ENCODE results near the gene RINT1. TPM values are rescaled to one million over a fixed set of nuclear protein-coding genes. Genes with fewer than 3 reads are reported as not detected.

Gene RINT1
- total and polyA plus RNA-seq, 2 experiments from 2014 or later: 8.2 to 10.7 TPM

DNA sequence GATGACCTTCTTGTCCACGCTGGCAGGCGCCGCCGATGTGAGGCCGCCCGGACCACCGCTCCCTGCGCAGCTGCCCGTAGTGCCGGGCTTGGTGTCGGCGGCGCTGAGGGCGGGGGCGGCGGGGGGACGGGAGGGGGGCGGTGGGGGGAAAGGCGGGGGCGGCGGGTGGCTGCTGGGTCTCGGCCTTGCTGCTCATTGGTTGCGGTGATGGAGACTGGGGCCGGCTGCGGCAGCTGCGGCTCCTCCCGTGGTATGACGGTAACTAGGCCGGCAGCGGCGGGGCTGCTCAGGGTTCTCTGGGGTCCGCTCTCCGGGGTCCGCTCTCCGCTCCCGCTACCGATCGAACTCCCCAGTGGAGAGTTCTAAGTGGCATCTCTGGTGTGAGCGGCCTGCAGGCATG lies 51.1 kb downstream of the RINT1 start:
- Histone ChIP-seq H3K27me3 (no peaks in the 10 kb centered on the region), H2AFZ (no peak overlapping the region), H3K4me2 (no peak overlapping the region), H3K79me2 (no peaks in the 10 kb centered on the region), H3K4me1 (ENCODE audit: insufficient read depth) (peaks cover under 1% of the 10 kb centered on the region), H3K9me3 (ENCODE audit: low read depth) (no peaks in the 10 kb centered on the region), H3K36me3 (replicated peaks; ENCODE audit: insufficient read depth, low read depth) (no peaks in the 10 kb centered on the region), H4K20me1 (ENCODE audit: insufficient read depth, poor library complexity, severe bottlenecking) (no peaks in the 10 kb centered on the region), H3K4me3 (no peak overlapping the region), H3K9me2 (replicated peaks; ENCODE audit: insufficient read depth) (no peaks in the 10 kb centered on the region), H3K27ac (no peak overlapping the region)
- DNase-seq (ENCODE audit: low spot score): no peak
- TF ChIP-seq, protein P1, sequence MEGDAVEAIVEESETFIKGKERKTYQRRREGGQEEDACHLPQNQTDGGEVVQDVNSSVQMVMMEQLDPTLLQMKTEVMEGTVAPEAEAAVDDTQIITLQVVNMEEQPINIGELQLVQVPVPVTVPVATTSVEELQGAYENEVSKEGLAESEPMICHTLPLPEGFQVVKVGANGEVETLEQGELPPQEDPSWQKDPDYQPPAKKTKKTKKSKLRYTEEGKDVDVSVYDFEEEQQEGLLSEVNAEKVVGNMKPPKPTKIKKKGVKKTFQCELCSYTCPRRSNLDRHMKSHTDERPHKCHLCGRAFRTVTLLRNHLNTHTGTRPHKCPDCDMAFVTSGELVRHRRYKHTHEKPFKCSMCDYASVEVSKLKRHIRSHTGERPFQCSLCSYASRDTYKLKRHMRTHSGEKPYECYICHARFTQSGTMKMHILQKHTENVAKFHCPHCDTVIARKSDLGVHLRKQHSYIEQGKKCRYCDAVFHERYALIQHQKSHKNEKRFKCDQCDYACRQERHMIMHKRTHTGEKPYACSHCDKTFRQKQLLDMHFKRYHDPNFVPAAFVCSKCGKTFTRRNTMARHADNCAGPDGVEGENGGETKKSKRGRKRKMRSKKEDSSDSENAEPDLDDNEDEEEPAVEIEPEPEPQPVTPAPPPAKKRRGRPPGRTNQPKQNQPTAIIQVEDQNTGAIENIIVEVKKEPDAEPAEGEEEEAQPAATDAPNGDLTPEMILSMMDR (IDR thresholded peaks at IDR 0.05; ENCODE audit: poor library complexity): no peak
- TF ChIP-seq EZH2 (IDR thresholded peaks at IDR 0.05; ENCODE audit: borderline replicate concordance): no peak
- TF ChIP-seq EZH2phosphoT487 (IDR thresholded peaks at IDR 0.05; ENCODE audit: low read depth, severe bottlenecking, unreplicated experiment): no peak
- 98% methylated on average over 17 of the region's 39 CpGs for WGBS (ENCODE audit: low lambda C conversion rate, missing lambda C conversion rate)

DNA sequence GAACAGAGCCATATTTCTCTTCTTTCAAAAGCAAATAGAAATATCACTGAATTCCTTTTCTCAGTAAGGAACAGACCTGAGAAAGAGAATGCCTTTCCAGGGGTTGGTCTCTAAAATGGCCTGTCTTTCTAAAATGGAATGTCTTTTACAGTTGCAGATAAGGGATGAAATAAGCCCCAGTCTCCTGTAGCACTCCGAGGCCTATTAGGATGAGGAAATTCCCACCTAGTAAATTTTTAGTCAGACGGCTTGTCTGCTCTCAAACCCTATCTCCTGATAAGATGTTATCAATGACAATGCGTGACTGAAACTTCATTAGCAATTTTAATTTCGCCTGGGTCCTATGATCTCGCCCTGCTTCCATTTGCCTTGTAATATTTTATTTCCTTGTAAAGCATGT lies 52.2 kb downstream of the RINT1 start:
- no peak for DNase-seq (ENCODE audit: low spot score)
- no peaks in the 10 kb centered on the region for H3K9me2 ChIP-seq (replicated peaks; ENCODE audit: insufficient read depth)
- H4K20me1 ChIP-seq (ENCODE audit: insufficient read depth, poor library complexity, severe bottlenecking): no peaks in the 10 kb centered on the region
- H3K4me3 ChIP-seq: no peak overlapping the region
- H2AFZ ChIP-seq: no peak overlapping the region
- H3K9me3 ChIP-seq (ENCODE audit: low read depth): no peaks in the 10 kb centered on the region
- no peak overlapping the region for H3K4me2 ChIP-seq
- H3K79me2 ChIP-seq: no peaks in the 10 kb centered on the region
- H3K36me3 ChIP-seq (replicated peaks; ENCODE audit: insufficient read depth, low read depth): no peaks in the 10 kb centered on the region
- 87% methylated on average over 5 of the region's 5 CpGs for WGBS (ENCODE audit: low lambda C conversion rate, missing lambda C conversion rate)
- H3K27me3 ChIP-seq: no peaks in the 10 kb centered on the region
- no peak for TF ChIP-seq EZH2 (IDR thresholded peaks at IDR 0.05; ENCODE audit: borderline replicate concordance)
- no peak for TF ChIP-seq EZH2phosphoT487 (IDR thresholded peaks at IDR 0.05; ENCODE audit: low read depth, severe bottlenecking, unreplicated experiment)
- TF ChIP-seq, protein P1 (IDR thresholded peaks at IDR 0.05; ENCODE audit: poor library complexity): no peak
- no peak overlapping the region for H3K27ac ChIP-seq
- peaks cover 7% of the 10 kb centered on the region for H3K4me1 ChIP-seq (ENCODE audit: insufficient read depth)

DNA sequence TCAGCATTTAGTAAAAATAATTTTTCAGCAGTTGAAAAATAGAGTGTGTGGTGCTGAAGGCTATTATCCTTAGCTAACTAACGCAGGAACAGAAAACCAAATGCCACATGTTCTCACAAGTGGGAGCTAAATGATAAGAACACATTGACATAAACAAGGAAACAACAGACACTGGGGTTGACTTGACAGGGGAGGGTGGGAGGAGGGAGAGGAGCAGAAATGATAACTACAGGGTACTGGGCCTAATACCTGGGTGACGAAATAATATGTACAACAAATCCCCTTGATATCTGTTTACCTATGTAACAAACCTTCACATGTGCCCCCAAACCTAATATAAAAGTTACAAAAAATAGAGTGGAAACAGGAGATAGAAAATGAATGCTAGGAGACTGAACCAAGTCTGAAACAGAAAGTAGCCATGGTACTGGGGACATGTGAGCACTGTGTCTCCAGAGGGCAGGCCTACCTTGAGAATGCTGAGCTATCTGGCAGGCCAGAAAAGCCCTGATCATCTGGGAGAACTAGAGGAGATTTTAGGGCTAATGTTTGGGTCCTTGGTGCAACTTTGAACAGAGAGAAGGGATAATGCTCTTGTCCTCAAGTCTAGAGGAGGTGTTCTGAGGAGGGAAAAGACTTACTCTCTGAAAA lies 54.0 kb downstream of the RINT1 start:
- WGBS (ENCODE audit: low lambda C conversion rate, missing lambda C conversion rate): 85% methylated on average over 2 of the region's 2 CpGs
- no peak overlapping the region for H3K4me3 ChIP-seq
- no peak overlapping the region for H3K27ac ChIP-seq
- no peaks in the 10 kb centered on the region for H4K20me1 ChIP-seq (ENCODE audit: insufficient read depth, poor library complexity, severe bottlenecking)
- no peak overlapping the region for H2AFZ ChIP-seq
- TF ChIP-seq, protein P1 (IDR thresholded peaks at IDR 0.05; ENCODE audit: poor library complexity): no peak
- TF ChIP-seq EZH2 (IDR thresholded peaks at IDR 0.05; ENCODE audit: borderline replicate concordance) (no peak), EZH2phosphoT487 (IDR thresholded peaks at IDR 0.05; ENCODE audit: low read depth, severe bottlenecking, unreplicated experiment) (no peak)
- H3K79me2 ChIP-seq: no peaks in the 10 kb centered on the region
- no peak overlapping the region for H3K4me2 ChIP-seq
- peaks cover 7% of the 10 kb centered on the region for H3K4me1 ChIP-seq (ENCODE audit: insufficient read depth)
- H3K9me2 ChIP-seq (replicated peaks; ENCODE audit: insufficient read depth): no peaks in the 10 kb centered on the region
- H3K9me3 ChIP-seq (ENCODE audit: low read depth): no peaks in the 10 kb centered on the region
- H3K36me3 ChIP-seq (replicated peaks; ENCODE audit: insufficient read depth, low read depth): no peaks in the 10 kb centered on the region
- no peak for DNase-seq (ENCODE audit: low spot score)
- no peaks in the 10 kb centered on the region for H3K27me3 ChIP-seq
